Suprapubic skin (tissue), 3 donors: ENCODE data around the gene RIC3.

Experiments
- EP300 ChIP-seq: sonication (generic); formaldehyde crosslinking; IDR thresholded peaks from one replicate; pipeline ENCODE4 v1.6.1; 2017; ENCODE audit warnings: antibody characterized with exemption
- POLR2A ChIP-seq, 2 donors: fragments of 450-650 bp; IDR thresholded peaks; one replicate each; pipeline ENCODE4 v1.6.1; 2017; ENCODE audit warnings: antibody characterized with exemption in 2 of 2, mild to moderate bottlenecking in 2 of 2, moderate library complexity in 2 of 2
- TF ChIP-seq, protein P1 (sequence below), 2 donors: fragments of 200-600 bp in 1 of 2; fragments of 450-650 bp in 1 of 2; sonication (generic) in 1 of 2; IDR thresholded peaks; one replicate each; pipeline ENCODE4 v1.5.1; 2016 to 2019; ENCODE audit warnings: antibody characterized with exemption in 2 of 2, mild to moderate bottlenecking in 1 of 2, moderate library complexity in 1 of 2

DNA sequence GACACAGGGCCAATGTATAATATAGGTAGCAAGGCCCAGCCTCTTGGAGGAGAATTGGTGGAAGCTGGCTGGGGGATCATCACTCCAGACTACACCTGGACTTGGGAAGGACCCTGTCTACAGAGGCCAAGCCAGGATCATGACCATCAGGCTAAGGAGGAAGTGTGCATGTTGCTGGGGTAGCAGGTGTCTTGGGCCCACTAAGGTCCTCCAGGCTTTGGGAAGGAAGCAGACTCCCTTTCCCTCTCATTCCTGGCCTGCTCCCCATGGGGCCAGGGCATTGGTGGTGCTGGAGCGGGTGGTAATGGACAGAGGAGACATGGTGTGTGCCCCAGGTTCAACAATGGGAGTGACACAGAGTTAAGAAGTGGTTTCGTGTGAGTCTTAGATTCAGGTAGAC, 103.8 kb downstream of the RIC3 start:
- TF ChIP-seq, protein P1, sequence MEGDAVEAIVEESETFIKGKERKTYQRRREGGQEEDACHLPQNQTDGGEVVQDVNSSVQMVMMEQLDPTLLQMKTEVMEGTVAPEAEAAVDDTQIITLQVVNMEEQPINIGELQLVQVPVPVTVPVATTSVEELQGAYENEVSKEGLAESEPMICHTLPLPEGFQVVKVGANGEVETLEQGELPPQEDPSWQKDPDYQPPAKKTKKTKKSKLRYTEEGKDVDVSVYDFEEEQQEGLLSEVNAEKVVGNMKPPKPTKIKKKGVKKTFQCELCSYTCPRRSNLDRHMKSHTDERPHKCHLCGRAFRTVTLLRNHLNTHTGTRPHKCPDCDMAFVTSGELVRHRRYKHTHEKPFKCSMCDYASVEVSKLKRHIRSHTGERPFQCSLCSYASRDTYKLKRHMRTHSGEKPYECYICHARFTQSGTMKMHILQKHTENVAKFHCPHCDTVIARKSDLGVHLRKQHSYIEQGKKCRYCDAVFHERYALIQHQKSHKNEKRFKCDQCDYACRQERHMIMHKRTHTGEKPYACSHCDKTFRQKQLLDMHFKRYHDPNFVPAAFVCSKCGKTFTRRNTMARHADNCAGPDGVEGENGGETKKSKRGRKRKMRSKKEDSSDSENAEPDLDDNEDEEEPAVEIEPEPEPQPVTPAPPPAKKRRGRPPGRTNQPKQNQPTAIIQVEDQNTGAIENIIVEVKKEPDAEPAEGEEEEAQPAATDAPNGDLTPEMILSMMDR (IDR thresholded peaks at IDR 0.05), result no peak
- TF ChIP-seq POLR2A (IDR thresholded peaks at IDR 0.05), result no peak
- TF ChIP-seq EP300, result no peak
